Lower leg skin (tissue), 3 donors: ENCODE data around the gene TSTD2.

Experiments
- POLR2A ChIP-seq, 2 donors: fragments of 450-650 bp; IDR thresholded peaks; one replicate each; pipeline ENCODE4 v1.6.1; 2016 to 2017; ENCODE audit warnings: antibody characterized with exemption in 2 of 2, mild to moderate bottlenecking in 1 of 2, moderate library complexity in 1 of 2
- TF ChIP-seq, protein P1 (sequence below), 3 donors: fragments of 450-650 bp; IDR thresholded peaks; one replicate each; pipeline ENCODE4 v1.5.1; 2016; ENCODE audit warnings: antibody characterized with exemption in 3 of 3, mild to moderate bottlenecking in 3 of 3, moderate library complexity in 2 of 3

DNA sequence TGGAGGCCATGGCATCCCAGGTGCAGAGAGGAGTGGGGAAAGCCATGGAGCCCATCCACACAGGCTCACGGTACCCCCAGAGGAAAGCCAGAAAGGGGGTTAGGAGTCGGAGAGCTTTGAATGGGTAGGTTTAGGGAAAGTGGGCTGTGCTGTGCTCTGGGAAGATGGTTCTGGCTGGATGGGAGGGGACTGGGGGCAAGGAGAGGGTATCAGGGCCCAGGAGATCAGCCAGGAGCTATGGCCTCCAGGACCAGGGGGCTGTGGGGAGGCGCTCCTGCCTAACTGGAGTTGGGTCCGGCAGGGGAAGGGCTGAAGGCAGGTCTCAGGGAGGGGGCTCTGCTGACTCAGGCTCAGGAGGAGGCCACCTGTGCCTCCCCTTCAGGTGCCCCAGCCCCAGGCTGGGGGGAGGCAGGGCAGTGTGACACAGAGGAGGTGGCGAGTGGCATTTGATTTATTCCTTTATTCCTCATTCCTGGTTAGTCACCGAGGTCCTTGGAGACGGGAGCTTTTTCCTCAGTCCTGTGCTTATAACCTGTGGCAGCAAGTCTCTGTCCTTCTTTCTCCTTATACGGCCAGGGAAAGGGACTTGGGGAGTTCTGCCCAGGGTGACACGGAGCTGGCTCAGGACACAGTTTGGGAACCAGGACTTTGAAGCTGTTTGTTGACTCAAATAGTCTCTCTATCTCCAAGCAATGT is 60.8 kb downstream of the TSTD2 start:
- TF ChIP-seq, protein P1, sequence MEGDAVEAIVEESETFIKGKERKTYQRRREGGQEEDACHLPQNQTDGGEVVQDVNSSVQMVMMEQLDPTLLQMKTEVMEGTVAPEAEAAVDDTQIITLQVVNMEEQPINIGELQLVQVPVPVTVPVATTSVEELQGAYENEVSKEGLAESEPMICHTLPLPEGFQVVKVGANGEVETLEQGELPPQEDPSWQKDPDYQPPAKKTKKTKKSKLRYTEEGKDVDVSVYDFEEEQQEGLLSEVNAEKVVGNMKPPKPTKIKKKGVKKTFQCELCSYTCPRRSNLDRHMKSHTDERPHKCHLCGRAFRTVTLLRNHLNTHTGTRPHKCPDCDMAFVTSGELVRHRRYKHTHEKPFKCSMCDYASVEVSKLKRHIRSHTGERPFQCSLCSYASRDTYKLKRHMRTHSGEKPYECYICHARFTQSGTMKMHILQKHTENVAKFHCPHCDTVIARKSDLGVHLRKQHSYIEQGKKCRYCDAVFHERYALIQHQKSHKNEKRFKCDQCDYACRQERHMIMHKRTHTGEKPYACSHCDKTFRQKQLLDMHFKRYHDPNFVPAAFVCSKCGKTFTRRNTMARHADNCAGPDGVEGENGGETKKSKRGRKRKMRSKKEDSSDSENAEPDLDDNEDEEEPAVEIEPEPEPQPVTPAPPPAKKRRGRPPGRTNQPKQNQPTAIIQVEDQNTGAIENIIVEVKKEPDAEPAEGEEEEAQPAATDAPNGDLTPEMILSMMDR (IDR thresholded peaks at IDR 0.05), result no peak
- TF ChIP-seq POLR2A (IDR thresholded peaks at IDR 0.05), result no peak
